HG02759 (cell line): ENCODE data around the gene SULT1A3.
"Not testable (repeated sequence)": the region's sequence is repeated elsewhere in the genome, so short reads cannot be mapped to it uniquely, and the experiment has no call there.

Source experiments
- ATAC-seq: cut with Tn5 transposase; IDR thresholded peaks from one replicate; pipeline ENCODE4 v1.9.1; 2021; ENCODE audit warnings: mild to moderate bottlenecking, moderate library complexity; ENCODE audit not compliant: unreplicated experiment

The SULT1A3 gene

DNA sequence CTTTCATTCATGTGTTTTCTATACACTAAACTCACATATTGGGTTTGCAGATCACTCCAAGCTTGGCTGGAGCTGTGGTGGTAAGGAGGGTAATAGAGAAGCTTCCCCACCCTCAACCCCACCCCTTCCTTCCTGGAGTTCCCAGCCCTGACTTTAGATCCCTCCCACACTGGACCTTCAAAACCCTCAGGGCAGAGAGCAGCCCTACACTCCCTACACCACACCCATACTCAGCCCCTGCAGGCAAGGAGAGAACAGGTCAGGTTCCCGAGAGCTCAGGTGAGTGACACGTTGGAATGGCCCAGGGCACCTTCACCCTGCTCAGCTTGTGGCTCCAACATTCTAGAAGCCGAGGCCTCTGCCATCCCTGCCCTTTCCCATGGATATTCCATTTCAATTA is at the start of gene SULT1A3:
Gene SULT1A3, plus strand, starts transcription at position 207 of the 400 bp plus-strand sequence. CDS start 1,474 bp downstream, outside the sequence.
- not testable (repeated sequence) for ATAC-seq

DNA sequence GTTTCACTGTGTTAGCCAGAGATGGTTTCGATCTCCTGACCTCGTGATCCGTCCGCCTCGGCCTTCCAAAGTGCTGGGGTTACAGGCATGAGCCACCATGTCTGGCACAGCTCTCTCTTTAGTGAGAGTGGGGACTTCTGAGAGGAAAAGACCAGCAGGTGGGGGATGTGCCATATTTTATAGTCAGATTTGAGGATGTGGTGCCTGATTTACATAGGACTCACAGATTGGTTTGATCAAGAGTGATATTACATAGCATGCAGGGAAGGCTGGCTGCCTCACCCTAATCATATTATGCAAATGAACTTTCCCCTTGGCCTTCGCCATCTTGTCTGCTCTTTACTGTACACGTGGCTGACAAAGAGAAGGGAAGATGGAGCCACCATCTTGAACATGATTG is 48.0 kb upstream of the SULT1A3 start:
- ATAC-seq = no peak

DNA sequence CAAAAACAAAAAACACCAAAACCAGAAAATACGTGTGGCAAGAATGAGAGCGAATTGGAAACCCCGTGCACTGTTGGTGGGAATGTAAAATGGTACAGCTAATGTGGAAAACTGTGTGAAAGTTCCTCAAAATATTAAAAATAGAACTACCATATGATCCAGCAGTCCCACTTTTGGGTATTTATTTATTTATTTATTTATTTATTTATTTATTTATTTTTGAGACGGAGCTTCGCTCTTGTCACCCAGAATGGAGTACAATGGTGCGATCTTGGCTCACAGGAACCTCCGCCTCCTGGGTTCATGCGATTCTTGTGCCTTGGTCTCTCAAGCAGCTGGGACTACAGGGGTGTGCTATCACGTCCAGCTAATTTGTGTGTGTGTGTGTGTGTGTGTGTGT is 46.5 kb upstream of the SULT1A3 start:
- no peak for ATAC-seq

DNA sequence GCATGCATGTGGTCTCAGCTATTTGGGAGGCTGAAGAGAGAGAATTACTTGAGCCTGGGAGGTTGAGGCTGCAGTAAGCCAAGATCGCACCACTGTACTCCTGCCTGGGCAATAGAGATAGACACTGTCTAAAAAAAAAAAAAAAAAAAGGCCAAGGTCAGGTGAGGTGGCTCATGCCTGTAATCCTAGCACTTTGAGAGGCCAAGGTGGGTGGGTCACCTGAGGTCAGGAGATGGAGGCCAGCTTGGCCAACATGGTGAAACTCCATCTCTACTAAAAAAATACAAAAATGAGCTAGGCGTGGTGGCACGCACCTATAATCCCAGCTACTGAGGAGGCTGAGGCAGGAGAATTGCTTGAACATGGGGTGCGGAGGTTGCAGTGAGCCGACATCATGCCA is 43.9 kb upstream of the SULT1A3 start:
- ATAC-seq = no peak

DNA sequence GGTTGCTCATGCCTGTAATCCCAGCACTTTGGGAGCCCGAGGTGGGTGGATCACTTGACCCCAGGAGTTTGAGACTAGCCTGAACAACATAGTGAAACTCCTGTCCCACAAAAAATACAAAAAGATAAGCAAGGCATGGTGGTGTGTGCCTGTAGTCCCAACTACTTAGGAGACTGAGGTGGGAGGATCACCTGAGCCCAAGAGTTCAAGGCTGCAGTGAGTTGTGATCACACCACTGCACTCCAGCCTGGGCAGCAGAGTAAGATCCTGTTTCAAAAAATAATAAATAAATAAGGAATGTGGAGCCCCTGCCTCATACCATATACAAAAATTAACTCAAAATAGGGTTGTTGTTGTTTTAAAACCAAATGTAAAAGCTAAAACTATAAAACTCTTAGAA is 41.8 kb upstream of the SULT1A3 start:
- no peak for ATAC-seq

DNA sequence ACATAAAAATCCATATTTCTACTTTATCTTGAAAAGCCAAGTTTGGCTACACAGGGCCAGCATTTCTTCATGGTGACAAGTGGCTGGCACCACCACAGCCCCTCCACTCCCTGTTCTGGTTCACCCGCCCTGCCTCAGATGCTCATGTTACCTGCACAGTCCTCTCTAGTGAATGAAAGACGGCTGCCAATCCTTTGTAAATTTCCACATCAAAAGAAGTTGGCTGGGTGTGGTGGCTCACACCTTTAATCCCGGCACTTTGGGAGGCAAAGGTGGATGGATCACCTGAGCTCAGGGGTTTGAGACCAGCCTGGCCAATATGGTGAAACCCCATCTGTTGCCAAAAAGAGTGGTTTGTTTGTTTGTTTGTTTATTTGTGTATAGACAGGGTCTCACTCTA is 35.5 kb upstream of the SULT1A3 start:
- no peak for ATAC-seq

DNA sequence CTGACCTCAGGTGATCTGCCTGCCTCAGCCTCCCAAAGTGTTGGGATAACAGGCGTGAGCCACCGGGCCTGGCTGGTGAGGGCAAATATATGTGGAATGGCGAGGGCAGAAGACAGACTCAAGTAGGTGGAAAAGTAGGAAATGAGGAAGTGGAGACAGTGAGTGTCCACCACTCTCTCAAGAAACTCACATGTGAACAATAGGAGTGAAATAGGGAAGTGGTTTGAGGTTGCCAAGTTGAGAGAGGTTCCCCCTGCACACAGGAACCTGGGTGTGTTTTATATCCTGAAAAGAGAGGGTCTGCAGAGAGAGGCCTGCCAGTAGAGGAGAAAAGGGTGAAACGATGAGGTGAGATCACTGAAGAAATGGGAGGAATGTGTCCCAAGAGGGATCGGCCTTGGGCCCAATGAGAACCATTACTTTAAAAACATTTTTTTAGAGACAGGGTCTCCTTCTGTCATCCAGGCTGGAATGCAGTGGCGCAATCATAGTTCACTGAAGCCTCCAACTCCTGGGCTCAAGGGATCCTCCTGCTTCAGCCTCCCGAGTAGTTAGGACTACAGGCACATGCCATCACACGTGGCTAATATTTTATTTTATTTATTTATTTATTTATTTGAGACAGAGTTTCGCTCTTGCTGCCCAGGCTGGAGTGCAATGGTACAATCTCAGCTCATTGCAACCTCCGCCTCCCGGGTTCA is 32.7 kb upstream of the SULT1A3 start:
- ATAC-seq = no peak

DNA sequence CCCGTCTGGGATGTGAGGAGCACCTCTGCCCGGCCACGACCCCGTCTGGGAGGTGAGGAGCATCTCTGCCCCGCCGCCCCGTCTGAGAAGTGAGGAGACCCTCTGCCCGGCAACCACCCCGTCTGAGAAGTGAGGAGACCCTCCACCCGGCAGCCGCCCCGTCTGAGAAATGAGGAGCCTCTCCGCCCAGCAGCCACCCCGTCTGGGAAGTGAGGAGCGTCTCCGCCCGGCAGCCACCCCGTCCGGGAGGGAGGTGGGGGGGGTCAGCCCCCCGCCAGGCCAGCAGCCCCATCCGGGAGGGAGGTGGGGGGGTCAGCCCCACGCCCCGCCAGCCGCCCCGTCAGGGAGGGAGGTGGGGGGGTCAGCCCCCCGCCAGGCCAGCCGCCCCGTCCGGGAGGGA is 30.3 kb upstream of the SULT1A3 start:
- not testable (repeated sequence) for ATAC-seq

DNA sequence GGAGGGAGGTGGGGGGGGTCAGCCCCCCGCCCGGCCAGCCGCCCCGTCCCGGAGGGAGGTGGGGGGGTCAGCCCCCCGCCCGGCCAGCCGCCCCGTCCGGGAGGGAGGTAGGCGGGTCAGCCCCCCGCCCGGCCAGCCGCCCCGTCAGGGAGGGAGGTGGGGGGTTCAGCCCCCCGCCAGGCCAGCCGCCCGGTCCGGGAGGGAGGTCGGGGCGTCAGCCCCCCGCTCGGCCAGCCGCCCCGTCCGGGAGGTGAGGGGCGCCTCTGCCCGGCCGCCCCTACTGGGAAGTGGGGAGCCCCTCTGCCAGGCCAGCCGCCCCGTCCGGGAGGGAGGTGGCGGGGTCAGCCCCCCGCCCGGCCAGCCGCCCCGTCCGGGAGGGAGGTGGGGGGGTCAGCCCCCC is 29.6 kb upstream of the SULT1A3 start:
- ATAC-seq = not testable (repeated sequence)

DNA sequence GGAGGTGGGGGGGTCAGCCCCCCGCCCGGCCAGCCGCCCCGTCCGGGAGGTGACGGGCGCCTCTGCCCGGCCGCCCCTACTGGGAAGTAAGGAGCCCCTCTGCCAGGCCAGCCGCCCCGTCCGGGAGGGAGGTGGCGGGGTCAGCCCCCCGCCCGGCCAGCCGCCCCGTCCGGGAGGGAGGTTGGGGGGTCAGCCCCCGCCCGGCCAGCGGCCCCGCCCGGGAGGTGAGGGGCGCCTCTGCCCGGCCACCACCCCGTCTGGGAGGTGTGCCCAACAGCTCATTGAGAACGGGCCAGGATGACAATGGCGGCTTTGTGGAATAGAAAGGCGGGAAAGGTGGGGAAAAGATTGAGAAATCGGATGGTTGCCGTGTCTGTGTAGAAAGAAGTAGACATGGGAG is 28.9 kb upstream of the SULT1A3 start:
- not testable (repeated sequence) for ATAC-seq

DNA sequence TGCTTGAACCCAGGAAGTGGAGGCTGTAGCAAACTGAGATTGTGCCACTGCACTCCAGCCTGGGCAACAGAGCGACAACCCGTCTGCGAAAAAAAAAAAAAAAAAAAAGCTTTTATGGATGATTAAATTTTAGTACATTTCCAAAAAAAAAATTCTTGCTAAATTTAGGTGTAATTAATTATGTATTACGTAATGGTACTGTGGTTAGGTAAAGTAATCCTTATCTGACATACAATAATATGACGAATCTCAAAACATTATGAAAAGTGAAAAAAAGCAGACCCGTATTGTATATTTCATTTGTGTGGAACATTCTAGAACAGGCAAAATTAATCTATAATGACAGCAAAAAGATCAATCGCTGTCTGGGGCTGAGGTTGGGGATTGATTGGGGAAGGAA is 26.0 kb upstream of the SULT1A3 start:
- ATAC-seq = no peak

DNA sequence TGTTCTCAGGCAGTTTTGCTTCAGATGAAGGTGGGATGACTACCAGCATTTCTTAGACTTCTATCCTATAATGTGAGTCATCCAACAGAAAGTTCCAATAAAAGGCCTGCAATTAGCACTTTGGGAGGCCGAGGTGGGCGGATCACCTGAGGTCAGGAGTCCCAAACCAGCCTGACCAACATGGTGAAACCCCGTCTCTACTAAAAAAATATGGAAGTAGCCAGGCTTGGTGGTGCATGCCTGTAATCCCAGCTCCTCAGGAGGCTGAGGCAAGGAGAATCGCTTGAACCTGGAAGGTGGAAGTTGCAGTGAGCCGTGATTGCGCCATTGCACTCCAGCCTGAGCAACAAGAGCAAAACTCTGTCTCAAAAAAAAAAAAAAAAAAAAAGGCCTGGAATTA is 22.2 kb upstream of the SULT1A3 start:
- not testable (repeated sequence) for ATAC-seq

DNA sequence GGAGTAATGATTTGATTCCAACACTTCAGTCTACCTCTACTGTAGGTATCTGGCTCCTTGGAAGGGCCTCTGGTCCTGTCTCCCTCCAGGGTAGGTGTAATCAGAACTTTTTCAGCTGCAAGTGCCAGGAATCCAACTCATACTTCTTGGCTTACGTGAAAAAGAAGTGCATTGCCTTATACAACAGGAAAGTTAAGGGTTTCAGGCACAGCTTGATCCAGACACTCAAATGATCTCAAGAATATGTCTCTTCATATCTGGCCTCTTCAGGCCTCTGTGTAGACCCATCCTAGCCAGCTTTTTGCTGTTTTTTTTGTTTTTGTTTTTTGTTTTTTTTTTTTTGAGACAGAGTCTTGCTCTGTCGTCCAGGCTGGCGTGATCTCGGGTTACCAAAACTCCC is 19.9 kb upstream of the SULT1A3 start:
- ATAC-seq = no peak

DNA sequence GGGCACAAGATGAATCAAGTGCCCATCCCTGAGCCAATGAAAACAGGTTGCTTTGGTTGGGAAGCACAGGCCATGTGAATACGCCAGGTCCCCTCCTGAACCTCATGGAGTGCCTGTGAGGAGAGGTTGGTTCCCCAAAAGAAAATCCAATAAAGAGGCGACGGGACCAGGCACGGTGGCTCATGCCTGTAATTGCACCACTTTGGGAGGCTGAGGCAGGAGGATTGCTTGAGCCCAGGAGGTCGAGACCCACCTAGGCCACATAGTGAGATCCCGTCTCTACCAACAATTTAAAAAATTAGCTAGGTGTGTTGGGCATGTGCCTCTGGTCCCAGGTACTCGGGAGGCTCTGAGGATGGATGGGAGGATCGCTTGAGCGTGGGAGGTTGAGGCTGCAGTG is 19.1 kb upstream of the SULT1A3 start:
- ATAC-seq = no peak

DNA sequence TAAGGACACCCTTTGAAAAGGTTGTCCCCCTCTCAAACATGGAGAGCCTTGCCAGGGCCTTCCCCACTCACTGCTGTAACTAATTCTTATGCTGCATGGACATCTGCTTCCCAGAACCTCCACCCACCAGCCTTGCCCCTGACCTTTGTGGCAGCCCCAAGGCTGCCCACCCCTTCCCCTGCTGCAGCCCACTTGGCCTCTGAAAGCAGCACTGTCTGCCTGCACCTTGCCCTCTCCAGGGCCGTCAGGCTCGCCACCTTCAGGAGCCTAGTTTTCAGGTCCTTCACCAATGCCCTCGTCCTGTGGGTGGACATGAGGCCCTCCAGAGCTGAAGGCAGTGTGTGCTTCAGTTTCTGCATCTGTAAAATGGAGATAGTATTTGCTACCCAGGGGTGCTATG is 18.3 kb upstream of the SULT1A3 start:
- ATAC-seq = no peak

DNA sequence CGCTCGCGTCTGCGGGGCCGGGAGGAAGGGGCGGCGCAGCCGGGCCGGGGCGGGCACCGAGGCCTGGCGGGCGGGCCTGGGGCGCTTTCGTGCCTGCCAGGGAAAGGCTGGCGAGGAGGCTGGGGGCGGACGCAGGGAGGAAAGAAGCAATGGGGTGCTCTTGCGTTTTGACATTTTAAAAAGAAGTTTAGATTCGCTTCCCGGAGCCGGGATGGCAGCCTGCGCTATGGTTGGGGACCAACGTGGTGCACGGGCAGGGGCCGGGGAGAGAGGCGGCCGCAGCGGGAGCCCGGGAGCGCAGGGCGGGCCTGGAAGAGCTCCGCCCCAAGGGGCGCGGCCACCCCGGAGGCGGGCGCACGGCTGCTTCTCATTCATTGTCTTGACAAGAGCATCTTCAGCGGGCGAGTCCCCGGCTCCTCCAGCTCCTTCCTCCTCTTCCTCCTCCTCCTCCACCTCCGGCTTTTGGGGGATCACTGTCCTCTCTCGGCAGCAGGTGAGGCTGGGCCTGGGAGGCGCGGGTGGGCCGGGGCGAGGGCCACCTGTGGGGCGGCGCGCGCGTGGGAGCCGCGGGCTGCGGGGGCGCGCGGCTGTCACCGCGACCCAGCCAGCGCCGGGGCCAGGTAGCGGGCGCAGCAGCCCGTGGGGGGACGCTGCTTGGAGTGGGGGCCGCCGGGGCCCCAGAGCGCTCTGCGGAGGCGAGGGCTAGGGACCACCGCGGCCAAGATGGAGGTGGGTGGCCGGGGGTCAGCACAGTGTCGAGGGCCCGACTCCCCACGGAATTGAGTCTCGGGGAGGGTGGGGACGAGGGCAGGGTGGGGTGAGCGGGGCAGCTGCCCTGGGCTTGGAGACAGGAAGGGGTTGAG is 15.6 kb upstream of the SULT1A3 start, which contains the start of gene CORO1A:
Gene CORO1A, plus strand, starts transcription at position 370 of the 863 bp plus-strand sequence. CDS start 1,608 bp downstream, outside the sequence.
- ATAC-seq = peak; percentile 60

DNA sequence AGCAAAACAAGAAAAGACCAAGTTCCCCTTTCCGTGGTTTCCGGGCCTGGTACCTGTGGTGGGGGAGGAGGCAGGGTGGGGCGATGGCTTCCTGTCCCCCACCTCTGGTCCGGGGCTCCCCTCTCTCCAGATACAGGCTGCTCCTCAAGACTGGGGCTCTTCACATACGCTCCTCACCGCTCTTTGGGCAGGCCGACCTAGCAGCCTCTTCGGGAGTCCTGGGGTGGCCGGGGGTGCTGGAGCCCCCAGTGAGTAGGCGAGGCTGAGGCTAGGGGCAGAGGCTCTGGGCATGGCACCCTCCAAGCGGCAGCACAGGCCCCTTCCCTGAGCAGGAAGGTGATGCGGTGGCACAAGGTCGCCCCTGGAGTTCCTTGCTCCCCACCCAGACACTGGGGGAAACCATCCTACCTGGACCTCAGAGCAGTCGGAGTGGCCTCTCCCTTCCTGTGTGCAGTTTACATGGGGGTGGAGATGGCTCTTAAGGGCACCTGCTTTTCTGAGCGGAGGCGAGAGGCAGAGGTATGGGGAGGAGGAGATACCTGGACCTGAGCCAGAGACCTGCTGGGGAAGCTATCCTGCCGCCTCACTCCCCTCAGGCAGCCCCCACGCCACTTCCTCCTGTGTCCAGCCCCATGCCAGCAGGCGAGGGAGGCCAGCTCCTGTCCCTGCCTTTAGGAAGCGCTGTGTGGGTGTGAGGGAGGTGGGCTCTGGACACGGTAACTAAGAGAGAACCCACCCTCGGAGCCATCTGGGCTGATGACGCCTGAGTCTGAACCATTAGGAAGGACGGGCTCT is 14.8 kb upstream of the SULT1A3 start:
- peak; percentile 44 for ATAC-seq

DNA sequence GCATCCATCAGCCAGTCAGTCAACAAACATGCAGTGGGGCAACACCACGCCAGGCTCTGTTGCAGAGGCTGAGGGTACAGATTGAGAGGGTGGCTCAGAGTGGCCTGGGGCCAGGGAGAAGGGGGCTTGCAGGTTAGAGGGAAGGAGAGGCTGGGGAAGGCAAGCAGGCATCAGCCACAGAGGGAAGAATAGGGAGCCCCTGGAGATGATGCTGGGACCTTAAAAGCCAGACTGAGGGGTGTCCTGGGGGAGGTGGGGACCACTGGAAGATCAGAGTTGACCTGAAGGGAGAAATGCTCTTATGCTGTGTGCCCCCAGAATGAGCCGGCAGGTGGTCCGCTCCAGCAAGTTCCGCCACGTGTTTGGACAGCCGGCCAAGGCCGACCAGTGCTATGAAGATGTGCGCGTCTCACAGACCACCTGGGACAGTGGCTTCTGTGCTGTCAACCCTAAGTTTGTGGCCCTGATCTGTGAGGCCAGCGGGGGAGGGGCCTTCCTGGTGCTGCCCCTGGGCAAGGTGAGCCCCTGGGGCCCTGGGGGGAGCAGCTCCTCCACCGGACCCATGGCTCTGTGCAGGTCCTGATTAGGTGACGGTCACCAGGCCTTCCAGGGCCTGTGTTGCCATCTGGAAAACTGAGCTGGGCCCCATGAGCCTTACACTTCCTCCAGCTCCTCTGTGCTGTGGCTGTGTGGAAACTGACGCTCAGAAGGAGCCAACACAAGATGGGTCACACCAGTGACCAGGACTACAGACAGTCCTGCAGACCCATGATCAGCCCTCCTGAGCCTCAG is 14.0 kb upstream of the SULT1A3 start:
- peak; percentile 1 for ATAC-seq

DNA sequence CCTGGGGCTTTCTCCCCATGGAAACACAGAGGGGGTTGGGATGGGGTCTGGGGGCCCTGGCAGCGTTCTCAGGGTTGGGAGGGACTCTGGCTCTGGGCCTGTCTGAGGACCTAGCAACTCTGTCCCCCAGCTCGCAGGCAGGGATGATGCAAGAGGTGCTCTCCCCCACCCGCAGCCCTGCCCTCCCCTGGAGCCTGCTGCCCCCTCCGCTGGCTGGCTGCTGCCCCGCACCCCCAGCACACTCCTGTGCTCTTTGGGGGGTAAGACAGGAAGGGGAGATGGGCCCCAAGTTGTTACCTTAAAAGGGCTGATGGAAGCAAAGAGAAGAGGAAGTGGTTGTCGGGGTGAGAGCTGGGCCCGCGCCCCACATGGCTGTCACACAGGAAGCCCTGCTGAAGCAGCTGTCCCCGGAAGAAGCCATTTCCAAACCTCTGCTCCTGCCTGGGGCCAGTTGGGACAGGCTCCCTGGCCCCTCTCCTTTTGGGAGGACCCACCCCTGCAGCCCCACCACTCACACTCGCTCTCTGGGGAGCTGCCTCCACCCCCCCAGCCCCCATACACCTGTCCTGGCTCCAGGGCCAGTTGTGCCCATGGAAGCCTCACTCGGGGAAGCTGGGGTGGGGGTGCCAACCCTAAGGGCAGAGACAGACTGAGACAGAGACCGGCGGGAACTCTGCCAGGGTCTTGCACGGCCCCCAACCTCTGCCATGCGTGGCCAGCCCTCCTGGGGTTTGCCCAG is 13.2 kb upstream of the SULT1A3 start:
- peak; percentile 28 for ATAC-seq

DNA sequence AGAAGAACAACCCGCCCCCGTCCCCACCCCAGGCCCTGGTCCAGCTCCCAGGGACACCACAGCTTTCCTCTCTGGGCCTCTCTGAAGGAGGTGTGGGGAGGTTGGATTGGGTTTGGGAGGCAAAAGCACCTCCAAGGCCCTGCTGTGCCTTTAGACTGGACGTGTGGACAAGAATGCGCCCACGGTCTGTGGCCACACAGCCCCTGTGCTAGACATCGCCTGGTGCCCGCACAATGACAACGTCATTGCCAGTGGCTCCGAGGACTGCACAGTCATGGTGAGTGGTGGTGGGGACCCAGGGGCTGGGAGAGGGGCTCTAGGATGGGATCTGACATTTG is 12.6 kb upstream of the SULT1A3 start:
- no peak for ATAC-seq
